Bone marrow (tissue), 2 donors: ENCODE data around the gene UBE2D1.
"Not testable (repeated sequence)": the region's sequence is repeated elsewhere in the genome, so short reads cannot be mapped to it uniquely, and the experiment has no call there.

Source experiments
- DNase-seq, 2 donors: peaks; one replicate each; lab custom pipeline; 2025; lab: John Stamatoyannopoulos, UW

Gene UBE2D1

DNA sequence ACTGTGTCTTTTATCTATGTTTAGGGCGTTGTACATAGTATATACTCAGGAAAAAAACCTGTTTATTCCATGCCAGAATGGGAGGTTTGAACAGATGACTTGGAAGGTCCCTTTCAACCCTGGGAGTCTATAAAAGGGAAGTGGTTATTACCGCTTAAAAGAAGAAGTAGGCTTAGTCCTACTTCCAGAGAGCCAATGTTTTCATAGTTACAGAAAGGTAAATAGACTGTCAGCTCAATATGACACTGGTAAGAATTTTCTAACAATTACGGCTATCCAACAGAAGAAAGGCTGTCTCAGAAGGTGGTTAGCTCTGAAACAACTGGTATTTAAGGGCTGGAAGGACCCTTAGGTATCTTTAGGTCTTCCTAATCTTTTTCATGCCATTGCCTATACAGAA, 49.3 kb downstream of the UBE2D1 start:
- DNase-seq: peak; percentile 2 to 87

- no peak for DNase-seq
Measured at GRCh38 chr10:58384544-58384998, 49.8 kb downstream of the UBE2D1 start.

DNA sequence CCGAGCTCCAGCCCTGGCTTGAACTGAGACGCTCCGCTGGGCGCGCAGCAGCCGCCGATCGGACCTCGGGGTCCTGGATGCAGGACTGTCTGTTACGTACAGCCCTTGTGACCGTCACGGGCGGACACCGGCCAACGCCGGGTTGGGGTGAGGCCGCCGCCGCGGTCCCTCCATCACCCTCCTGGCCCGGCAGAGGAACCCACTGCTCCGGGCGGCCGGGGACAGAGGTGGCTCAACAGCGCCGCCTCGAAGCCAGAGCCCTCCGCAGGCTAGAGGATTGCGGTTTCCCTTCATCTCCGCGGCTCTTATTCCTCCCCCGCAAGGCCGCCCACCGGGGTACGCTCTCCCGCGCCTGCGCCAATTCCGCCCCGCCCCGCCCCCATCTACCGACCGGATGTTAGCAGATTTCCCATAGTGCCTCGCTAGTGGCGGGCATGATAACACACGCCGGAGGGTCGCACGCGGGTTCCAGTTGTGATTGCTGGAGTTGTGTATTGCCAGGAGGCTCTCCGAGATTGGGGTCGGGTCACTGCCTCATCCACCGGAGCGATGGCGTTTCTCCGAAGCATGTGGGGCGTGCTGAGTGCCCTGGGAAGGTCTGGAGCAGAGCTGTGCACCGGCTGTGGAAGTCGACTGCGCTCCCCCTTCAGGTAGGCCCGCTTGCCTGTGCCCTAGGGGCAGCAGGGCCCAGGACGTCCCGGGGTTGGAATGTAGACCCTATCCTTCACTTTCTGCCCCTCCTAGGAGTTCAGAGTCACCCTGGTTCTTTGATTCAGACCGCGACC, 50.4 kb downstream of the UBE2D1 start, which contains the start of gene TFAM:
Gene TFAM, plus strand, starts transcription at position 412 of the 785 bp plus-strand sequence. Its CDS starts 138 bp downstream, at position 550.
- DNase-seq: peak; percentile 83 to 85

DNA sequence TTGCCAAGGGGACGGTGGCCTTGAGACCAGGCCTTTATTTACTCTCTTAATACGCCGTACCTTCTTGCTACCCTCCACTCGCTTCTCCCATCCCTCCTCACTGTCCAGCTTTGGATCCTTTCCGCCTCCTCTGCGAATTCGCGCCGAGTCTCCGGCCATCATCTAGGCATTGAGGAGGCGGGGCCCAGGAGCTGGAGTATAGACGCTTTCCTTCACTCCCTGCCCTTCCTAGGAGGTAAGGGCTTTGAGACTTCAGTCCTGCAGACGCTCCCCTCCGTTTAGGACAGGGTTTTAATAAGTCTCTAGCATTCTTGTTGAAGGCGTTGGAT, 50.9 kb downstream of the UBE2D1 start:
- no peak for DNase-seq

GRCh38 chr10:58389024-58389423, 54.2 kb downstream of the UBE2D1 start:
- no peak for DNase-seq

- DNase-seq: no peak
Measured at GRCh38 chr10:58393317-58393716, 58.5 kb downstream of the UBE2D1 start.

DNA sequence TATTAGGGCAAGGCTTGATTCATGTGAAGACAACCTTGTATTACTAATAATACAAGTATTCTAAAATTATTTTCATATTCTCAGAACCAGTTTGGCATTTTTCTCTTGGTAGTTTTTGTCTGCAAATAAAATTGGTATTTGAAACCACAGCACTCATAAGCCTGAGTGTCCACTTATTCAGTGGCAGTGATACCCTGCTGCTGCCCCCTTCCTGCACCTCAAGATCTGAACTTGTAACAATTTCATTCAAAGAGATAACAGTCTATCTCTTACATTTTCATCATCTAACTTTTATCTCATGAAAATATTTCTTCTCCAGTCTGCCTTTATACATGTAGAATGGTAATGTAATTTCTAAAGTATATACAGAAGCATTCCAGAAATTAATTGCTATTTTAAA, 59.7 kb downstream of the UBE2D1 start:
- no peak for DNase-seq

GRCh38 chr10:58396057-58396456, 61.3 kb downstream of the UBE2D1 start:
- DNase-seq: no peak

GRCh38 chr10:58397830-58398229, 63.0 kb downstream of the UBE2D1 start:
- DNase-seq: no peak

GRCh38 chr10:58399410-58399809, 64.6 kb downstream of the UBE2D1 start:
- no peak for DNase-seq

DNA sequence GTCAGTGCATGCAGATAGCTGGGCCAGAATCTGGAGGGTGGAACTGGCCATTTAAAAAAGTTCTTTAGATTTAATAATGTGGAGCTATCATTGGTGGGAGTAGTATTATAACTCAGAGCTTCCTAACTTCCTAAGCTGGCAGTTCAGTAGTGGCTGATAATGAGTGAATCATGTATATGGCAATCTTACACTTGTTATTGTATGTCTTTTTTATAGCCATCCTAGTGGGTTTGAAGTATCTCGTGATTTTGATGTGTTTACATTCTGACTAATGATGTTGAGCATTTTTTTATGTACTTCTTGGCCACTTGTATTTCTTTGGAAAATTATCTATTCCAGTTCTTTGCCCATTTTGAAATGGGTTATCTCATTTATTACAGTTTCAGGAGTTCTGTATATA, 65.8 kb downstream of the UBE2D1 start:
- no peak for DNase-seq

GRCh38 chr10:58404001-58404400, 69.2 kb downstream of the UBE2D1 start:
- no peak for DNase-seq

DNA sequence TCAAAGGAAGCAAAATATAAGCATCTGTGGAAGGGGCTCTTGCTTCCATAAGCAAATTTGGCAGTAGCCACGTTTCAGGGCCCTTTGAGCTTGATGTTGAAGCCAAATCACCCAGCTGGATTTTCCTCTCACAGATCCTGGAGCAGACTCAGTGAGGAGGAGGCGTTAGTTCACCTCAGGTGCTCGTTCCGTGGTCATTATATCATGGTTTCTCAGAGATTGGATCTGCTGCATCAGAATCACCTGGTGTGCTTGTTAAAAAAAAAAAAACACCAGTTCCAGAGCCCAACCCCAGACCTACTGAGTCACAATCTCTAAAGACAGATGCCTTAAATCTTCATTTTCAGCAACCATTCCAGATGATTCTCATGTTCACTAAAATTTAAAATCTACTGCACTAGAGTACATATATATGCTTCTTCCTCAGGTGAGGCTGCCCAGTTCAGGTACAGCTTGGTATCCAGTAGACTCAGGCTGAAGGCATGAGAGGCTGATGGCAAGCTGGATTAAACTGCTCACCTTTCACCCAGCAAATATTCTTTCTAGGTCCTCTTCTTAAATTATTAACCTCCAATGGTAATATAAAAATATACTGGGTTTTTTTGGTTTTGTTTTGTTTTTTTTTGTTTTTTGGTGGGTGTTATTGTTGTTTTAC, 75.3 kb downstream of the UBE2D1 start:
- no peak for DNase-seq

DNA sequence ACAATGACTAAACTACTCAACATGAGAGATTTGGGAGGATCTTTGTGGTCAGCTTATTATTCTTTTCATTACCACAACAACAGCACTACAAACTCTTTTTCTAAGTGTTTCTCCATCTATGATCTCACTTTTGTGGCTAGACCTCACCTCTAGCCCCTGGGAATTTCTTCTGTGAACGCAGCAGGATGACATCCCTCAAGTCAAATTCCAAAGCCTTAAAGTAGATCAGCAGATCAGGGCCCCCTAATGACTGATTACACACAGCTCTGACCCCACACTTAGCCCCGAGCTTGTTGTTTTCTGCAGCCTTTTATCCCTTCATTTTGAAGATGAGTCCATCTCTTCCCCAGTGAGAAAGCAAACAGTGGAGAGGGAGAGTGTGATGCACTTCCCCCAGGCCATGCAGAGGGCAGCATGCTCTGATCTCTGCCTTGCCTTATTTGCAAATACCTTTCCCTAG, 77.7 kb downstream of the UBE2D1 start:
- no peak for DNase-seq

GRCh38 chr10:58414270-58415041, 79.7 kb downstream of the UBE2D1 start:
- no peak for DNase-seq

- DNase-seq: no peak
Measured at GRCh38 chr10:58415757-58416156, 81.0 kb downstream of the UBE2D1 start.

DNA sequence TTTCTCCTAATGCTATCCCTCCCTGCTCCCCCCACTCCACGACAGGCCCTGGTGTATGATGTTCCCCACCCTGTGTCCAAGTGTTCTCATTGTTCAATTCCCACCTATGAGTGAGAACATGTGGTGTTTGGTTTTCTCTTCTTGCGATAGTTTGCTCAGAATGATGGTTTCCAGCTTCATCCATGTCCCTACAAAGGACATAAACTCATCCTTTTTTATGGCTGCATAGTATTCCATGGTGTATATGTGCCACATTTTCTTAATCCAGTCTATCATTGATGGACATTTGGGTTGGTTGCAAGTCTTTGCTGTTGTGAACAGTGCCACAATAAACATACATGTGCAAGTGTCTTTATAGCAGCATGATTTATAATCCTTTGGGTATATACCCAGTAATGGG, 83.1 kb downstream of the UBE2D1 start:
- DNase-seq: not testable (repeated sequence)
